ENCODE measurements around the gene EGFL6. TPM values are rescaled to one million over a fixed set of nuclear protein-coding genes. Genes with fewer than 3 reads are reported as not detected.
A peak's percentile ranks its signal among the peaks of the same experiment; 100 is the strongest.

EGFL6 gene
- polyA plus RNA-seq, result not detected

DNA sequence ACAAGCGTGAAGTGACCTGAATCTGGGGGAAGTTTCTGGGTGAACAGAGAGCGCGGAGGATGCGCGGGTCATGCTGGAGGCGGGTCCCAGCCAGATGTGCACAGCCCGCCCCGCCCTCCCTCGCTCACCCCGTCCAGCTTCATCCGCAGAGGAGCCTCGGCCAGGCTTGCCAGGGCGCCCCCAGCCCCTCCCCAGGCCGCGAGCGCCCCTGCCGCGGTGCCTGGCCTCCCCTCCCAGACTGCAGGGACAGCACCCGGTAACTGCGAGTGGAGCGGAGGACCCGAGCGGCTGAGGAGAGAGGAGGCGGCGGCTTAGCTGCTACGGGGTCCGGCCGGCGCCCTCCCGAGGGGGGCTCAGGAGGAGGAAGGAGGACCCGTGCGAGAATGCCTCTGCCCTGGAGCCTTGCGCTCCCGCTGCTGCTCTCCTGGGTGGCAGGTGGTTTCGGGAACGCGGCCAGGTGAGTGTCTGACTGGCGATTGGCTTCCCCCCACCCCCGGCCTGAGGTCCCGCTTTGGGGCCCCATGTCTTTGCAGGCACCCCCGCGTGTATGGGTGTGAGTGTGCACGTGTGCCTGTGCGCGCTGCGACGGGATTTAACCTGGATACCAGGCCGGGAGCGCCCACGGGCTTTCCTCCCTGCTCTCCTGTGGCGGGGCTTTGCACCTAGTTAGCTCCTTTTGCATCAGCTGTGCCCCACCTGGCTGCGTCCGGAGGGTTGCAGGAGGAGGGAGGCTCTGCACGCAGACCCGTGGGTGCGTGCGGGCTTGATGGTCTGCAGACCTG is at the start of gene EGFL6:
EGFL6 (plus strand) TSS at position 123 of the 782 bp plus-strand sequence; CDS start at position 384, 261 bp downstream.
- no peak within 1 kb of the TSS for H3K27ac Mint-ChIP-seq
- peaks cover 0 to 1% (median 0%) of the 10 kb centered on the region in 6 donors for H3K9me3 Mint-ChIP-seq
- peak within 1 kb of the TSS in 3 of 5 donors; percentile 20 to 44 (median 28) for H3K4me3 Mint-ChIP-seq
- no peaks in the 10 kb centered on the region for H3K36me3 Mint-ChIP-seq
- peaks cover 3 to 26% (median 12%) of the 10 kb centered on the region in 3 donors for H3K27me3 Mint-ChIP-seq (ENCODE audit: low read depth in 3 of 3)
- H3K4me1 Mint-ChIP-seq, result no peaks in the 10 kb centered on the region
- DNase-seq, result no peak

DNA sequence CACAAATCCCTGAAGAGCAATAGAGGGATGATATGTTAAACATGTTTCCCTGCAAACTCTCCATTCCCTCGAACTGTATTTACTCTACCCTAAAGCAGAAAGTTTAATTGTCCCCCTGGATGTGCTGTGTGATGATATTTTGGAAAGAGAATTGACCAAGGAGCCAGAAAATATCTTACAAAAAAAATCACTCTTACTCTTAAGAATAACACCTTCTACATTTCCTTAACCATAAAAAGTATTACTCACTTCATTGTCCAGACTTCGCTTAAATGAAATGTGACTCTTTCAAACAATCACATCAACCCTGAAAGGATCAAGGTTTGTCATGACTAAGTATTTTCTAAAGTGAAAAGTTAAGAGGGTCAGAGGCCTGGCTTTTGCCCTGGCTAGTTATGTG is 49.0 kb upstream of the EGFL6 start:
- Mint-ChIP-seq H3K27ac (no peak overlapping the region), H3K36me3 (no peaks in the 10 kb centered on the region), H3K9me3 (peaks cover 0 to 2% (median 0%) of the 10 kb centered on the region in 6 donors), H3K27me3 (ENCODE audit: low read depth in 3 of 3) (peaks cover 1 to 7% (median 2%) of the 10 kb centered on the region in 3 donors), H3K4me1 (no peaks in the 10 kb centered on the region), H3K4me3 (no peak overlapping the region)
- no peak for DNase-seq

GRCh38 chrX:13520936-13521335 is 48.5 kb upstream of the EGFL6 start:
- Mint-ChIP-seq H3K27ac (no peak overlapping the region), H3K27me3 (ENCODE audit: low read depth in 3 of 3) (peaks cover 1 to 4% (median 2%) of the 10 kb centered on the region in 3 donors), H3K36me3 (no peaks in the 10 kb centered on the region), H3K4me1 (no peaks in the 10 kb centered on the region), H3K9me3 (peaks cover 0 to 2% (median 0%) of the 10 kb centered on the region in 6 donors), H3K4me3 (no peak overlapping the region)
- DNase-seq, result no peak

- peaks cover 0 to 2% (median 0%) of the 10 kb centered on the region in 6 donors for H3K9me3 Mint-ChIP-seq
- H3K27ac Mint-ChIP-seq, result no peak overlapping the region
- H3K4me3 Mint-ChIP-seq, result no peak overlapping the region
- no peaks in the 10 kb centered on the region for H3K36me3 Mint-ChIP-seq
- DNase-seq, result no peak
- peaks cover 1 to 3% (median 2%) of the 10 kb centered on the region in 3 donors for H3K27me3 Mint-ChIP-seq (ENCODE audit: low read depth in 3 of 3)
- H3K4me1 Mint-ChIP-seq, result no peaks in the 10 kb centered on the region
Observed at GRCh38 chrX:13522811-13523210, 46.6 kb upstream of the EGFL6 start.

GRCh38 chrX:13533726-13534125 is 35.7 kb upstream of the EGFL6 start:
- no peak overlapping the region for H3K27ac Mint-ChIP-seq
- H3K4me1 Mint-ChIP-seq, result peaks cover 0 to 5% of the 10 kb centered on the region in 2 donors
- no peaks in the 10 kb centered on the region for H3K36me3 Mint-ChIP-seq
- no peak overlapping the region for H3K4me3 Mint-ChIP-seq
- no peak for DNase-seq
- H3K27me3 Mint-ChIP-seq (ENCODE audit: low read depth in 3 of 3), result peaks cover 0 to 20% (median 1%) of the 10 kb centered on the region in 3 donors
- H3K9me3 Mint-ChIP-seq, result no peaks in the 10 kb centered on the region

- peaks cover 0 to 5% of the 10 kb centered on the region in 2 donors for H3K4me1 Mint-ChIP-seq
- H3K4me3 Mint-ChIP-seq, result no peak overlapping the region
- no peaks in the 10 kb centered on the region for H3K9me3 Mint-ChIP-seq
- no peak for DNase-seq
- H3K27ac Mint-ChIP-seq, result no peak overlapping the region
- H3K27me3 Mint-ChIP-seq (ENCODE audit: low read depth in 3 of 3), result peaks cover 1 to 22% (median 2%) of the 10 kb centered on the region in 3 donors
- H3K36me3 Mint-ChIP-seq, result no peaks in the 10 kb centered on the region
Observed at GRCh38 chrX:13535376-13536165, 33.8 kb upstream of the EGFL6 start.

DNA sequence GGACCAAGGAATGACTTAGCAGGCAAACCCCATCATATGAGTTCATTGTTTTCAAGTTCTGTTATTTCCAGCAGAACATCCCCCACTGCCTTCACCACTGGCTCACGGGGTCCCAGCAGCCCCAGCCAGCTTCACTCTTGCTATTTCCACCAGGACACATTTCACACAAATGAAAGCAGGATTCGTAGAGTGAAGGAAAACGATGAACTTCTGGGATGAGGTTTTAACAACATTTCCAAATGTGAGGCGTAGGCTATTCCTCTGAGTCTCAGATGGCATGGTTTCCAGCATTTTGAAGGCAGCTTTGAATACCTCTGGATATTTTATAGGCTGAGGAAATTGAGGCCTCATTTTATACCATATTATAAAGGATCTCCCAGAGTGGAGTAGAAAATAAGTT is 32.9 kb upstream of the EGFL6 start:
- Mint-ChIP-seq H3K9me3 (no peaks in the 10 kb centered on the region), H3K4me3 (no peak overlapping the region), H3K36me3 (no peaks in the 10 kb centered on the region), H3K27me3 (ENCODE audit: low read depth in 3 of 3) (peaks cover 0 to 21% (median 2%) of the 10 kb centered on the region in 3 donors), H3K4me1 (peaks cover 0 to 5% of the 10 kb centered on the region in 2 donors), H3K27ac (no peak overlapping the region)
- no peak for DNase-seq

- Mint-ChIP-seq H3K4me1 (peaks cover 0 to 5% of the 10 kb centered on the region in 2 donors), H3K9me3 (no peaks in the 10 kb centered on the region), H3K36me3 (no peaks in the 10 kb centered on the region), H3K4me3 (no peak overlapping the region), H3K27me3 (ENCODE audit: low read depth in 3 of 3) (peaks cover 0 to 15% (median 3%) of the 10 kb centered on the region in 3 donors), H3K27ac (no peak overlapping the region)
- no peak for DNase-seq
Observed at GRCh38 chrX:13538414-13538813, 31.0 kb upstream of the EGFL6 start.

GRCh38 chrX:13540602-13541001 is 28.8 kb upstream of the EGFL6 start:
- H3K9me3 Mint-ChIP-seq, result no peaks in the 10 kb centered on the region
- peaks cover 0 to 2% of the 10 kb centered on the region in 2 donors for H3K4me1 Mint-ChIP-seq
- no peak overlapping the region for H3K27ac Mint-ChIP-seq
- H3K27me3 Mint-ChIP-seq (ENCODE audit: low read depth in 3 of 3), result peaks cover 0 to 10% (median 5%) of the 10 kb centered on the region in 3 donors
- no peaks in the 10 kb centered on the region for H3K36me3 Mint-ChIP-seq
- DNase-seq, result no peak
- H3K4me3 Mint-ChIP-seq, result no peak overlapping the region

DNA sequence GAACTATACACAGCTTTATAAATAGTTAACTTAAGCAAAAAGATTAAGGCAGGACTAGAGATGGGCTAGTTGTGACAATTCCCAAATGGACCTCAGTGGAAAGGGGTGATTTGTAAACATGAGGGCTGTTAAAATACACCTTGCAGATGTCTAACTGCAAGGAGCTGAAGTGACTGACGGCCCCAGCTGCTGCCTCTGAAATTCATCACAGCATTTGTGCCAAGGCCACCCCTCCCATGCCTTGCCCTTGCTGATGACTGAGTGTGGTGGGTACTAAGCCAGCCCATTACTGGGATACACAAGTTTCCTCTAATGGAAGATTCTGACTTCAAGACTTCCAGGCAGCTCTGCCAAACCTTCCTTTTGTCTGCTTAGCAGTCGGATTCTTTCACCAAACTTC is 23.7 kb upstream of the EGFL6 start:
- Mint-ChIP-seq H3K9me3 (no peaks in the 10 kb centered on the region), H3K4me1 (no peaks in the 10 kb centered on the region), H3K27me3 (ENCODE audit: low read depth in 3 of 3) (peaks cover 4 to 8% (median 5%) of the 10 kb centered on the region in 3 donors), H3K36me3 (no peaks in the 10 kb centered on the region), H3K27ac (no peak overlapping the region), H3K4me3 (no peak overlapping the region)
- no peak for DNase-seq

DNA sequence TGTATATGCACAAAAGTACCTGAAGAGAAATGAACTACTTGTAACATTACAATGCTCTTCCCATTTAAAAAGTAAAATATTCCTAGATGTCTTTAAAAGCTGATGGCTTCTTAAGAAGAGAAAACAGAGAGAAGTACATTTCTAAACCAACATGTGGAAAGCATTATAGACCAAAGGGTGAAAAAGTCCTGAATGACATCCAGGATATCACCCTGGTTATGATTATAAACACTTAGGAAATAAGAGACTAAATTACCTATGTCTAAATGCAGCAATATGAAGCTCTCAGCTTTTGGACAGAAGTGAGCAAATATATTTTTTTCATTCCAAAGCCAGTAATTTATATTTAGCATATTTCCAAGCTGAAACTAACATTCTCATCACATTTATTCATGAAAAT is 21.7 kb upstream of the EGFL6 start:
- no peaks in the 10 kb centered on the region for H3K4me1 Mint-ChIP-seq
- no peaks in the 10 kb centered on the region for H3K36me3 Mint-ChIP-seq
- no peak overlapping the region for H3K4me3 Mint-ChIP-seq
- H3K27ac Mint-ChIP-seq, result no peak overlapping the region
- no peak for DNase-seq
- H3K9me3 Mint-ChIP-seq, result no peaks in the 10 kb centered on the region
- H3K27me3 Mint-ChIP-seq (ENCODE audit: low read depth in 3 of 3), result peaks cover 4 to 6% (median 4%) of the 10 kb centered on the region in 3 donors

DNA sequence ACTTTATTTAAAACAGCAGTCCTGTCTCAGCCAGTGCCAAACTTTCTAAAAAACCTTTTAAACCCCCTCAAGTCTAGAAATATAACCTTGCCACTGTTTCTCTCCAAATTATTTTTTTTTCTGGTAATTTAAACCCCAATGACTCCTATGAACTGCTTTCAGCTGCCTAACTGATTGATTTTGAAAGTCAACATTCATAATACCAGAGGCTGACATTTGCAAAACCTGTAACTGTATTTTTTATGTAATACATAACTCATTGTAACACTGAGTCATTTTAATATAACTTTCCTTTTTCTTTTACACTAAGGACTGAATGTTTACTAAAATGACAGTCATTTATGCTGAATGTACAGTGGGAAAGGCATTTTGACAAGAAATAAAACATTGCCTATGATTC is 19.1 kb upstream of the EGFL6 start:
- H3K27me3 Mint-ChIP-seq (ENCODE audit: low read depth in 3 of 3), result peaks cover 4 to 10% (median 10%) of the 10 kb centered on the region in 3 donors
- no peaks in the 10 kb centered on the region for H3K9me3 Mint-ChIP-seq
- no peak overlapping the region for H3K4me3 Mint-ChIP-seq
- H3K27ac Mint-ChIP-seq, result no peak overlapping the region
- DNase-seq, result no peak
- no peaks in the 10 kb centered on the region for H3K36me3 Mint-ChIP-seq
- no peaks in the 10 kb centered on the region for H3K4me1 Mint-ChIP-seq

DNA sequence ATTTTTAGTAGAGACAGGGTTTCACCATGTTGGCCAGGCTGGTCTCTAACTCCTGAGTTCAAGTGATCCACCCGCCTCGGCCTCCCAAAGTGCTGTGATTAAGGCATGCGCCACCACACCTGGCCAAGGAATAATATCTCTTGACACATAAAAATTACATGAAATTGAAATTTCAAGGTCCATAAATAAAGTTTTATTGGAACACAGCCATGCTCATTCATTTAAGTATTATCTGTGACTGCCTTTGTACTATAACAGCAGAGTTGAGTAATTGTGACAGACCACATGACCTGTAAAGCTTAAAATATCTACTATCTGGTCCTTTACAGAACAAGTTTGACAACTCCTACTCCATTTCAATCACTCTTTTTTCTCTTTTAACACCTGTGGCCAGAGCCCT is 17.8 kb upstream of the EGFL6 start:
- Mint-ChIP-seq H3K9me3 (no peaks in the 10 kb centered on the region), H3K36me3 (no peaks in the 10 kb centered on the region), H3K4me3 (no peak overlapping the region), H3K27ac (no peak overlapping the region), H3K4me1 (no peaks in the 10 kb centered on the region), H3K27me3 (ENCODE audit: low read depth in 3 of 3) (peaks cover 4 to 10% (median 10%) of the 10 kb centered on the region in 3 donors)
- no peak for DNase-seq

DNA sequence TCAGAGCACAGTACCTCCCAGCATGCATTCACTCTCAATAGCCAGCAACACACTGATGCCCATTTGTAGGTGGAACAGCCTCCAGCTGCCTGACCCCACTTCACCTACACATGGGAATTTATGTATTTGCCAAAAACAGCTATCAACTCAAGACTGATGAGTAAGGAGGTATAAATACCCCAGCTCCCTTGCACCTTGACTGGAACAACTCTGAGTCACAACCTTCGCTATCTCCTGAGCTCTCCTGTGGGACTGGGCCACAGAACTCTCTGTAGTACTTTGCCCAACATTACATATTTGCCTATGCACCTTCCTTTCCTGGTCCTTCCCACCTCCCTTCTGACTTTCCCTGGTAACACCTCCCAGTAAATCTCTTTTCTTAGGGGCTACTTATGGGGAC is 16.5 kb upstream of the EGFL6 start:
- no peaks in the 10 kb centered on the region for H3K9me3 Mint-ChIP-seq
- peaks cover 4 to 10% (median 10%) of the 10 kb centered on the region in 3 donors for H3K27me3 Mint-ChIP-seq (ENCODE audit: low read depth in 3 of 3)
- H3K27ac Mint-ChIP-seq, result no peak overlapping the region
- no peak for DNase-seq
- H3K4me3 Mint-ChIP-seq, result no peak overlapping the region
- no peaks in the 10 kb centered on the region for H3K36me3 Mint-ChIP-seq
- H3K4me1 Mint-ChIP-seq, result no peaks in the 10 kb centered on the region

Data from immature natural killer cell (primary cell).